Umbilical cord (tissue), 2 donors: ENCODE measurements around the gene IVD. TPM values are rescaled to one million over a fixed set of nuclear protein-coding genes. Genes with fewer than 3 reads are reported as not detected.
"Not testable (repeated sequence)": the region's sequence is repeated elsewhere in the genome, so short reads cannot be mapped to it uniquely, and the experiment has no call there.

Source experiments
- DNase-seq: peaks from one replicate; pipeline ENCODE4 v3.0.0-alpha.2; 2015; ENCODE audit warnings: low spot score
- total RNA-seq: library from RNA; depleted of rRNA; stranded (reverse); fragments of >200 nt; gene quantifications from one replicate; pipeline ENCODE4 v1.2.3, GENCODE V29; 2014; ENCODE audit warnings: low replicate concordance; ENCODE audit not compliant: insufficient read depth

IVD gene
- total RNA-seq, 1 donor from 2014 or later: 37.6 TPM

- DNase-seq: no peak
These were observed 32.4 kb downstream of the IVD start for GRCh38 chr15:40437752-40438687.

GRCh38 chr15:40438712-40439111 is 33.1 kb downstream of the IVD start:
- no peak for DNase-seq

GRCh38 chr15:40439461-40439959 is 33.9 kb downstream of the IVD start:
- DNase-seq: peak; percentile 72

DNA sequence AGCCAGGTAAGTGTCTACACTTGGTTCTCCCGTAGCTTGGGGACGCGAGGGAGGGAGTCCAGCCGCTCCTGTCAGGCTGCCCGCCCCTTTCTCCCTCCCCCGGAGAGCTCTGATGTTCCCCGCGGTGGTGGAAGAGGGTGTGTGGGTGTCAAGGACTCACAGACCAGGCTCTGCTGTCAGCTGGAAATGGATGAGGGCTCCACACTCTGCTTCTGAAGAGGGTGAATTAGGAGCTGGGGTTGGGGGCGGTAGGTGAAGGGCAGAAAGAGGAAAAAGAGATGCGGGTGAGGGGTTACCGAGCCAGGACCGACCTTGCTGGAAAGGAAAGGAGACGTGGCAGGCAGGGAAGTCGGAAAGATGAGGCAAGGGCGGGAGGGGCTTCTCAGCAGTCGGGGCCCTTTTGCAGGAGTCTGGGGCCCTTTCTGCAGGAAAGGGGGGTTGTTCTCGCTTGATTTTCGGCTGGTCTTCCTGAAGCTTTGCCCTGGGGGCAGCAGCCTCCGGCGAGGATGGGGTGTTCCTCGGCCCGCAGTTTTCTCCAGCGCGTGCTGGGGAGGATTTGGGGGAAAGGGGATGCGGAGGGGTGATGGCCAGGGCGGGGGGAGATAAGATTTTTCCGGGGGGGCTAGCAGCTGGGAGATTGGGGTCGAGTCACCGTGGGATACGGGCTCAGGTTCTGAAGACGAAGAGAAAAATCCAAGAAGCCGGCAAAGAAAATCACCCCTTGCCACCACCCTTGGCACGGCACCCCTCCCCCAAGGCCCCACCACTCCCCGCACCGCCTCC is 34.6 kb downstream of the IVD start:
- DNase-seq: peak; percentile 73

GRCh38 chr15:40440743-40441564 is 35.4 kb downstream of the IVD start, which contains the start of gene BAHD1:
BAHD1 (plus strand) TSS chr15:40440953; CDS start chr15:40458465, 17,512 bp downstream.
- peak; percentile 98 for DNase-seq

- no peak for DNase-seq
These were observed 36.3 kb downstream of the IVD start for GRCh38 chr15:40441565-40442531.

- no peak for DNase-seq
These were observed 37.7 kb downstream of the IVD start for GRCh38 chr15:40443255-40443654.

GRCh38 chr15:40443846-40444245 is 38.3 kb downstream of the IVD start:
- no peak for DNase-seq

DNA sequence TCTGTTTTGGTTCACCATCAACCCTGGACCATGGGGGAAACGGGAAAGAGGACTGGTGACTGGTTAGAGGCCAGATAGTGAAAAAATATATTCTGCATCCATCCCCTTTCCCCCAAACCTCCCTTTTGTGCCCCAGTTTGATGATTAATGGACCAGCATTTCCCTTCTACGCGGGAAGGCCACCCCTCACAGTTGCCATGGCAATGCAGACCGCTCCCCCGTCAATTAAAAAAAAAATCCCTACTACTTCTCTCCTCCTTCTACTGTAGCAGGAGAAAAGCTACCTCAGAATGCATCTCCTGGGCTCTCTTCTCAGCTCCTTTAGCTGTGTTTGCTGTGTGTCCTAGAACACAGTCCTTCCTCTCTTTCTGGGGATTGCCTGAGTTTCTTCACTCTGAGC is 39.1 kb downstream of the IVD start:
- DNase-seq: no peak

GRCh38 chr15:40445421-40445922 is 39.9 kb downstream of the IVD start:
- DNase-seq: peak; percentile 26

DNA sequence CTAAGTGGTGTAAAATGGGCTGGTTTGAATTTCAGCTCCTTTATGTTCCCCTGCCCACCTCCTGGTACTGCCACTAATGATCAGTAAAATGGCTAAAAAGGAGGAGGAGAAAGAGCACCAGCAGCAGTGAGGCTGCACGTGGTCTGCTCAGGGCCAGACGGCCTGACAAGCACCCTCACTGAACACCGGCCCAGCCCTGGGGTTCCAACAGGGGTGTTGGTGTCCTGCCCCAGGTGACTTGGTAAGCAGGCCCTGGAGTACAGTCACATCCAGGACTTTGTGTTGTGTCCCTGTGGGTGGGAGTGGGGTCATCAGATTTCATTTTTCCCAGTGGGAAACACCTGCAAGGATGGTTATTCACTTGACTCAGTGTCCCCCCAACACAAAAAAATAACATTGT is 40.5 kb downstream of the IVD start:
- DNase-seq: no peak

DNA sequence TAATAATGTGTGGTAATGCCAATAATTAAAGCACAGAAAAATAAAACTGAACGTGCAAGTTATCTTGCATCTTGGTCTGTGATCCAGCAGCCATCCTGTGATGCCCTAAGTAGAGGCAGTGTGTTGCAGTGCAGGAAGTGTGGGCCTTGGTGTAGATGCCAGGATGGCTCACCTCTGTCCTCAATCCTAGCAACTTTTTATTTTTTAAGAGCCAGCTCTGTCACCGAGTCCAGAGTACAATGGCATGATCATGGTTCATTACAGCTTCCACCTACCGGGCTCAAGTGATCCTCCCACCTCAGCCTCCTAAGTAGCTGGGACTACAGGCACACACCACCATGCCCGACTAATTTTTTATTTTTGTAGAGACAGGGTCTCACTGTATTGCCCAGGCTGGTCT is 42.8 kb downstream of the IVD start:
- DNase-seq: no peak

- no peak for DNase-seq
These were observed 43.7 kb downstream of the IVD start for GRCh38 chr15:40449275-40449674.

DNA sequence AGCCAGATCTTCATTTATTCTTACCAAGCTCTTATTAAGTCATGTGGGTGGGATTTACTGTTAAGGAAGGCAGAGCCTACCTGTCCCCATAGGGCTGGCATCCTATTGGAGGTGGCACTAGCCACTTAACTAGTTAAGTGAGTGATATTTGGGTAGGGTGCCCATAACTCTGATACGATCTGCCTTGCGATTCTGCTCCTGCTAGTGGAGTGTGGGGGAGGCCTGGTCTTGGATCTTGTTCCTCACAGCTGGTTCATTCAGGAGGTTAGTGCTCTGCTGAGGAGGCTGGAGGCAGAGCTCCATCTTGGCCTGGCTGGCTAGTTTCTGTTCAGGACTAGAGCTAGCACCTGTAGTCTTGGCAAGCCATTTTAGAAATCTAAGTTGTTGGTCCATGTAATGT is 44.5 kb downstream of the IVD start:
- no peak for DNase-seq

GRCh38 chr15:40451527-40452158 is 46.0 kb downstream of the IVD start:
- DNase-seq: no peak

DNA sequence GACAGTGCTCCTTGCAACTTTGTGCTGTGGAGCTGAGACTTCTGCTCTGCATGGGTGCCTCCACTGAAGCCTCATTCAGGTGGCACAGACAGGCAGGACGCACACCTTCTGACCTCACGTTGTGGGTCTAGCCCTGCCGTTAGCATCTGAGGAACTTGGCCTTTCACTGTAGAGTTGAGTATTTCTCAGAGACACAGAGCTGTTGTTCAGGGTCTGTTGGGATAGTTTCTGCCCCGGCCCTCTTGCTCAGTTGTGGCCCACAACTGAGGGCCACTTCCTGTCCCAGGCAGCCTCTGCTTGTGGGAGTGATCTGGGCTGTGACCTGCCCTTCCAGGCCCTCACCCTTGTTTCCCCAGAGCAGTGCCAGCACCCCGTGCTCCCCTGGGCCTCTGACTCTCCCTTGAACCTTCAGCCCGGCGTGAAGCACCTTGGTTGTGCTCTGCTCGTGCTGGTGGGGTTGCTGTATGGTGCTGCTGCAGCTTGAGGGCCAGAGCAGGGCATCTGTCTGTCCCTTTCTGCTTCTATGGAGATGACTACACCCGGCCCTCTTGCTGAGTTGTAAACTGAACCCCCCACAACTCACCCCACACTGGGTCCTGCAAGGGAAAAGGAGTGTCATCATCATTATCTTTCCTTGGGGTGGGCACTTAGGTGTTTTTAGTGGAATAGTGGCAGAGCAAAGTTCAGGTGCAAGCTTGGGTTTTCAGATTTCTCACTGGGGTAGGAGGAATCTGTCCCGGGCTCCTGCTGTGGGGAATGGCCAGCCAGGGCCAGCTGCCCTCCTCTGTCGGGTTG is 46.9 kb downstream of the IVD start:
- DNase-seq: no peak

GRCh38 chr15:40453941-40454340 is 48.3 kb downstream of the IVD start:
- DNase-seq: not testable (repeated sequence)

GRCh38 chr15:40454904-40455391 is 49.4 kb downstream of the IVD start:
- peak; percentile 25 for DNase-seq
